Right lobe of liver (tissue), 4 donors: ENCODE results near the gene SASH1.

ENCODE experiments used
- POLR2A ChIP-seq: fragments of 450-650 bp; IDR thresholded peaks from one replicate; pipeline ENCODE4 v1.6.1; 2017; ENCODE audit warnings: antibody characterized with exemption, mild to moderate bottlenecking
- TF ChIP-seq, protein P1 (sequence below), 4 donors: fragments of 200-600 bp in 3 of 4; fragments of 450-650 bp in 1 of 4; IDR thresholded peaks; one replicate each; pipeline versions ENCODE4 v1.5.1 to v1.8.0; 2016 to 2022; ENCODE audit warnings: antibody characterized with exemption in 4 of 4, mild to moderate bottlenecking in 2 of 4
- donor health status: DM: no; HTN: no; CAD: no.
- donor health status: DM: no; HTN: no; CAD: no.
- donor health status: DM: no; HTN: yes; CAD: no.

GRCh38 chr6:148382861-148383260, 40.2 kb downstream of the SASH1 start:
- TF ChIP-seq, protein P1, sequence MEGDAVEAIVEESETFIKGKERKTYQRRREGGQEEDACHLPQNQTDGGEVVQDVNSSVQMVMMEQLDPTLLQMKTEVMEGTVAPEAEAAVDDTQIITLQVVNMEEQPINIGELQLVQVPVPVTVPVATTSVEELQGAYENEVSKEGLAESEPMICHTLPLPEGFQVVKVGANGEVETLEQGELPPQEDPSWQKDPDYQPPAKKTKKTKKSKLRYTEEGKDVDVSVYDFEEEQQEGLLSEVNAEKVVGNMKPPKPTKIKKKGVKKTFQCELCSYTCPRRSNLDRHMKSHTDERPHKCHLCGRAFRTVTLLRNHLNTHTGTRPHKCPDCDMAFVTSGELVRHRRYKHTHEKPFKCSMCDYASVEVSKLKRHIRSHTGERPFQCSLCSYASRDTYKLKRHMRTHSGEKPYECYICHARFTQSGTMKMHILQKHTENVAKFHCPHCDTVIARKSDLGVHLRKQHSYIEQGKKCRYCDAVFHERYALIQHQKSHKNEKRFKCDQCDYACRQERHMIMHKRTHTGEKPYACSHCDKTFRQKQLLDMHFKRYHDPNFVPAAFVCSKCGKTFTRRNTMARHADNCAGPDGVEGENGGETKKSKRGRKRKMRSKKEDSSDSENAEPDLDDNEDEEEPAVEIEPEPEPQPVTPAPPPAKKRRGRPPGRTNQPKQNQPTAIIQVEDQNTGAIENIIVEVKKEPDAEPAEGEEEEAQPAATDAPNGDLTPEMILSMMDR (IDR thresholded peaks at IDR 0.05): no peak
- TF ChIP-seq POLR2A: no peak
